Astrocyte of the cerebellum (primary cell): ENCODE measurements around the gene RNASE7.
"Not testable (repeated sequence)": the region's sequence is repeated elsewhere in the genome, so short reads cannot be mapped to it uniquely, and the experiment has no call there.

Source experiments
- DNase-seq: peaks from one replicate; pipeline ENCODE4 v3.0.0-alpha.2; 2011; ENCODE audit warnings: low read depth
- H3K4me3 ChIP-seq: 2 replicates; pipeline ENCODE4 v1.5.1; 2011; ENCODE audit warnings: mild to moderate bottlenecking, low read depth, low read length, moderate library complexity
- in situ Hi-C: cut with HindIII; loops from 2 replicates; pipeline ENCODE4 v1.10.0; 2017; ENCODE audit warnings: low sequenced_read_pairs
- TF ChIP-seq, protein P1 (sequence below): IDR thresholded peaks from 2 replicates; pipeline ENCODE4 v1.5.1; 2012; ENCODE audit warnings: low read length, low read depth, moderate library complexity, mild to moderate bottlenecking; ENCODE audit errors: missing control alignments

RNASE7 gene

DNA sequence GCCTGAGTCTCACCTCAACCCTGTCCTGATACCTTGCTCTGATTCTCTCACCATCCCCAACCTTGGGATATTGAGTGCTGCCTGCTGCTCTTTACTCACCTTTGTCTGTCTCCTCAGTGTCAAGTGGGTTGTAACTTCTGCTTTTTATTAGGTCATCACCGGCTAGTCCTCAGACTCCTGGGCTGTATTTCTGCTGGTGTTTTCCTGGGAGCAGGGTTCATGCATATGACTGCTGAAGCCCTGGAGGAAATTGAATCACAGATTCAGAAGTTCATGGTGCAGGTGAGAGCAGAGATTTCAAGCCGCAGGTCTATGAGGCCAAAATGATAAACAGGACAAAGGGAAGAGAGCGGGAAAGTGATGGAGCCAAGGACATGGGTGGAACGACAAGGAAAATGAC, 42.6 kb upstream of the RNASE7 start:
- TF ChIP-seq, protein P1, sequence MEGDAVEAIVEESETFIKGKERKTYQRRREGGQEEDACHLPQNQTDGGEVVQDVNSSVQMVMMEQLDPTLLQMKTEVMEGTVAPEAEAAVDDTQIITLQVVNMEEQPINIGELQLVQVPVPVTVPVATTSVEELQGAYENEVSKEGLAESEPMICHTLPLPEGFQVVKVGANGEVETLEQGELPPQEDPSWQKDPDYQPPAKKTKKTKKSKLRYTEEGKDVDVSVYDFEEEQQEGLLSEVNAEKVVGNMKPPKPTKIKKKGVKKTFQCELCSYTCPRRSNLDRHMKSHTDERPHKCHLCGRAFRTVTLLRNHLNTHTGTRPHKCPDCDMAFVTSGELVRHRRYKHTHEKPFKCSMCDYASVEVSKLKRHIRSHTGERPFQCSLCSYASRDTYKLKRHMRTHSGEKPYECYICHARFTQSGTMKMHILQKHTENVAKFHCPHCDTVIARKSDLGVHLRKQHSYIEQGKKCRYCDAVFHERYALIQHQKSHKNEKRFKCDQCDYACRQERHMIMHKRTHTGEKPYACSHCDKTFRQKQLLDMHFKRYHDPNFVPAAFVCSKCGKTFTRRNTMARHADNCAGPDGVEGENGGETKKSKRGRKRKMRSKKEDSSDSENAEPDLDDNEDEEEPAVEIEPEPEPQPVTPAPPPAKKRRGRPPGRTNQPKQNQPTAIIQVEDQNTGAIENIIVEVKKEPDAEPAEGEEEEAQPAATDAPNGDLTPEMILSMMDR, result no peak
- H3K4me3 ChIP-seq, result no peak overlapping the region

GRCh38 chr14:21001218-21001617, 40.9 kb upstream of the RNASE7 start:
- in situ Hi-C loops, result no loop called here
- H3K4me3 ChIP-seq, result no peak overlapping the region
- no peak for DNase-seq
- TF ChIP-seq, protein P1, result no peak

More for the DNA sequence above, 42.6 kb upstream of the RNASE7 start:
- DNase-seq, result no peak
- in situ Hi-C loops, result no loop called here

DNA sequence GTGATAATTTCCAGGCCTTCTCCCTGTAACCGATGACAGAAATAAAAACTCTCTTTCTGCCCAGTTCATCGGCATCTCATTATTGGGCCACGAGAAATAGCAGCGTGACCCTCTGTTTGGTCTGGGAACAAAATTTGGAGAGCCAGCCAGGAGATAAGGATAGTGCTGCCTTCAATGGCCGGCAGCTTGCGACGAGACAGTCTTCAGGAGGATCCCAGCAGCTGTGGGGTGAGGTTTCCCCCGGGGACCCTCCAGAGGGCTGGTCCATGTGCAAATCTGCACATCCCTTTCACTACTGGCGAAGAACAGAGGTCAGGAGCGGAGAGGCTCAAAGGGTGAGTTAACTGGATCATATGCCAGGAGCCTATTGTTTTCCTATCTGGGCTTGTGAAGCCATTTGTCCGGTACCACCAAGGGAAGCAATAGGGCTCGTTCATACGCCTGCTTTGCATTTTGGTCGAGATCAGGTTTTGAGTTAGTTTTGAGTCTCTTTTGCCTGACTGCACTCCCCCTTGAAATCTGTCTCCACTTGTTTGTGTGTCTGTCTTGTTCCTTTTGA, 38.3 kb upstream of the RNASE7 start:
- in situ Hi-C loops, result no loop called here
- H3K4me3 ChIP-seq, result no peak overlapping the region
- no peak for DNase-seq
- TF ChIP-seq, protein P1, result no peak

DNA sequence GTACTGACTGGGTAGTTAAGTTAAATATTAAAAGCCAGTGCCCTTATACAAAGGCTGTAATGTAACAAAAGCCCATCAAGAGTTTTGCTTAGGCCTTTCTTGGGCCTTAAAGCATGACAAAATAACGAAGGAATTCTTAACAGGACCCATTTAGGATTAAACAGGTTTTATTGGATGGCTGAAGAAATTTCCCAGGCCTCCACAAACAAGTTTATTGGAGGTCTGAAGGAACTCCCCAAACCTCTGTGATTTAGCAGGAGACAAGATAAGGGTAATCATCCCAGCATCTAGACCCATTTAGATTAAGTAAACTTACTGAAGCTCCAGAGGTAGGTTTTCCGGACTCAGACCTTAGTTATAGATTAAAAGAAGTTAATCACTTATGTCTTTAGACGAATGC, 32.4 kb upstream of the RNASE7 start:
- DNase-seq, H3K4me3 ChIP-seq, in situ Hi-C loops: not testable (repeated sequence)

- DNase-seq, result no peak
- in situ Hi-C loops, result no loop called here
- TF ChIP-seq, protein P1, result no peak
- H3K4me3 ChIP-seq, result no peak overlapping the region
Observed at GRCh38 chr14:21011136-21011535, 31.0 kb upstream of the RNASE7 start.

GRCh38 chr14:21014761-21015190, 27.4 kb upstream of the RNASE7 start:
- peak; percentile 76 for DNase-seq
- in situ Hi-C loops, result no loop called here
- TF ChIP-seq, protein P1, result peak; percentile 92
- H3K4me3 ChIP-seq, result no peak overlapping the region

- in situ Hi-C loops, result no loop called here
- no peak for DNase-seq
- TF ChIP-seq, protein P1, result no peak
- no peak overlapping the region for H3K4me3 ChIP-seq
Observed at GRCh38 chr14:21015312-21015711, 26.9 kb upstream of the RNASE7 start.
